ENCODE measurements around the gene UBXN11. TPM values are rescaled to one million over a fixed set of nuclear protein-coding genes. Genes with fewer than 3 reads are reported as not detected.
A peak's percentile ranks its signal among the peaks of the same experiment; 100 is the strongest.
"Not testable (repeated sequence)": the region's sequence is repeated elsewhere in the genome, so short reads cannot be mapped to it uniquely, and the experiment has no call there.

UBXN11 gene
- total RNA-seq, 2 donors from 2014 or later: 13.2 to 18.1 TPM

GRCh38 chr1:26315874-26316850 lies 9.7 kb upstream of the UBXN11 start:
- TF ChIP-seq POLR2A (IDR thresholded peaks at IDR 0.05): no peak
- no peak for TF ChIP-seq POLR2AphosphoS5 (IDR thresholded peaks at IDR 0.05)
- TF ChIP-seq CTCF (IDR thresholded peaks at IDR 0.05): no peak
- no peak overlapping the region for H3K4me3 ChIP-seq
- H3K9me3 ChIP-seq: no peaks in the 10 kb centered on the region
- 83% methylated on average over 8 of the region's 8 CpGs for WGBS
- no peak overlapping the region for H3K27ac ChIP-seq
- H3K27me3 ChIP-seq (replicated peaks; ENCODE audit: insufficient read depth): no peaks in the 10 kb centered on the region
- no peaks in the 10 kb centered on the region for H3K36me3 ChIP-seq
- intact Hi-C loops (cut with DNase I): no loop called here
- no peak for DNase-seq (ENCODE audit: low spot score)
- H3K4me1 ChIP-seq (replicated peaks): no peaks in the 10 kb centered on the region

DNA sequence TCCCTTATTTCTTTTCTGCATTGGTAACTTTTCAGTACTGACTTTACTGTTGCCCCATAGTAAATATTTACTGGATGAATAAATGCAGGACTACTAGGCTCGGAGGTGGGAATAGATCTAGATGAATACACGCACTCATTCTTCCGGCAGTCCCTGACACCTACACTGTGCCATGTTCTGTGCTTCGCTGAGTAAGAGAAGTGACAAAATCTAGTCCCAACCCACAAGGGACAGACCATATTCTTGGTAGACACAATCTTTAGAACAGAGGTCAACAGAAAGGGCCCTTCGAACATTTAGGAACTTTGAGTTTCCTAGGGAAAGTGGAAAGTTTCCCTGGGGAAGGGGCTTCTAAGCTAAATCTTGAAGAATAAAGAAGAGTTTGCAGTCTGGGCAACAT lies 8.1 kb upstream of the UBXN11 start:
- Histone ChIP-seq H3K27me3 (replicated peaks; ENCODE audit: insufficient read depth) (no peaks in the 10 kb centered on the region), H3K36me3 (no peaks in the 10 kb centered on the region), H3K4me1 (replicated peaks) (no peaks in the 10 kb centered on the region), H3K9me3 (no peaks in the 10 kb centered on the region), H3K27ac (no peak overlapping the region), H3K4me3 (no peak overlapping the region)
- 84% methylated on average over 5 of the region's 5 CpGs for WGBS
- TF ChIP-seq POLR2A (IDR thresholded peaks at IDR 0.05) (no peak), POLR2AphosphoS5 (IDR thresholded peaks at IDR 0.05) (no peak), CTCF (IDR thresholded peaks at IDR 0.05) (no peak)
- no peak for DNase-seq (ENCODE audit: low spot score)
- intact Hi-C loops (cut with DNase I): no loop called here

DNA sequence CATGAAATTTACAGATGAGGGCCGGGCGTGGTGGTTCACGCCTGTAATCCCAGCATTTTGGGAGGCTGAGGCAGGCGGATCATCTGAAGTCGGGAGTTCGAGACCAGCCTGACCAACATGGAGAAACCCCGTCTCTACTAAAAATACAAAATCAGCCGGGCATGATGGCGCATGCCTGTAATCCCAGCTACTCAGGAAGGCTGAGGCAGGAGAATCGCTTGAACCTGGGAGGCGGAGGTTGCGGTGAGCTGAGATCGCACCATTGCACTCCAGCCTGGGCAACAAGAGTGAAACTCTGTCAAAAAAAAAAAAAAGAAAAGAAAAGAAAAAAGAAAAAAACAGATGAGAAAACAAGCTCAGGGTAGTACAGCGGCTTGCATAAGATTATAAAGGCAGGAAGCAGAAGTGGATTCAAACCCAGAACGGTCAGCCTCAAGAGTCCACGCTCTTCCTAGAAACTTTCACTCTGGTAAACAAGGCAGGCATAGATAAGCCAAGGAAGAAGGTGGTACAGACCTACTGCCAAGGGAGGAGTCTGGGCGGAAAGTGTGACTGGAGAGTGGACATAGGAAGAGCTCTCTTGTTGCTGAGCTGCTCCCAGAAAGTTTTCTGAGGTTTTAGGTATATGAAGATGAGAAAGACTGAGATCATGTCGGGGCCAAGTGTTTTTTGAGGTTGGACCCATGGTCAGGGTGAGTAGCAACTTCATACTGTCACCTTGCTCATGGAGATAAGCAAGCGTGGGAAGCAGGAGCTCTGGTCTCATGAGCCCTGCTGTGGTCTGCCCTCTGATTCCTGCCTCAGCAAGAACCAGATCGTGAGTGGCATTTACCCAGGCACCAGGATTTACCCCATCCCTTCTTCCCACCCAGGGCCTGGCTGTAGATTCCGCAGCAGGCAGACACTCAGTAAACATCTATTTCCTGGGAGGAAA lies 1.8 kb upstream of the UBXN11 start:
- intact Hi-C loops (cut with DNase I); DNase-seq (ENCODE audit: low spot score): not testable (repeated sequence)
- WGBS: 85% methylated on average over 21 of the region's 21 CpGs

DNA sequence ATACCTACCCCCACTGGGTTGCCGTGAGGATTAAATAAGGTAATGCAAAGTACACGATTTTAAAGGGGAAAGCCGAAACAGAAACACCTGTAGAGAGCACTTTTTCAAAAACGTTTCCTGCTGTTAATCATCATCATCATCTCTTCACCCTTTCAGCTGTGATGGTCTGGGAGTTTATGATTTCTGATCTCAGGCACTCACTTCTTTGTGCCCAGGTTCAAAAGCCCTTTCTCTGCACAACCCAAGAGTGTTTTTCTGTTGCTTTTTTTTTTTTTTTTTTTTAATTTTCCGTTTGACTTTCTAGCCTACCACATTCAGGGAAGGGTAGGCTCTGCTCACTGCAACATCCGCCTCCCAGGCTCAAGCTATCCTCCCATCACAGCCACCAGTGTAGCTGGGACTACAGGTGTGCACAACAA lies 936 bp upstream of the UBXN11 start:
- 39% methylated on average over 6 of the region's 6 CpGs for WGBS
- TF ChIP-seq POLR2AphosphoS5 (IDR thresholded peaks at IDR 0.05): no peak
- no peak for TF ChIP-seq CTCF (IDR thresholded peaks at IDR 0.05)
- H3K9me3 ChIP-seq: no peaks in the 10 kb centered on the region
- intact Hi-C loops (cut with DNase I): no loop called here
- no peaks in the 10 kb centered on the region for H3K36me3 ChIP-seq
- H3K27ac ChIP-seq: no peak overlapping the region
- no peak overlapping the region for H3K4me3 ChIP-seq
- H3K27me3 ChIP-seq (replicated peaks; ENCODE audit: insufficient read depth): no peaks in the 10 kb centered on the region
- no peaks in the 10 kb centered on the region for H3K4me1 ChIP-seq (replicated peaks)
- no peak for DNase-seq (ENCODE audit: low spot score)

More for the DNA sequence above, 1.8 kb upstream of the UBXN11 start:
- H3K4me1 ChIP-seq (replicated peaks); H3K9me3 ChIP-seq; H3K4me3 ChIP-seq; H3K27me3 ChIP-seq (replicated peaks; ENCODE audit: insufficient read depth); H3K27ac ChIP-seq; H3K36me3 ChIP-seq: not testable (repeated sequence)

GRCh38 chr1:26305667-26306289 lies 658 bp downstream of the UBXN11 start:
- TF ChIP-seq POLR2AphosphoS5 (IDR thresholded peaks at IDR 0.05) (no peak), POLR2A (IDR thresholded peaks at IDR 0.05) (no peak), CTCF (IDR thresholded peaks at IDR 0.05) (no peak)
- DNase-seq (ENCODE audit: low spot score): no peak
- no peaks in the 10 kb centered on the region for H3K36me3 ChIP-seq
- peak overlapping the region; percentile 65 to 80 for H3K4me3 ChIP-seq
- H3K27me3 ChIP-seq (replicated peaks; ENCODE audit: insufficient read depth): no peaks in the 10 kb centered on the region
- 13% methylated on average over 8 of the region's 8 CpGs for whole genome bisulfite sequencing
- no peak overlapping the region for H3K27ac ChIP-seq
- intact Hi-C loops (cut with DNase I): no loop called here
- H3K4me1 ChIP-seq (replicated peaks): no peaks in the 10 kb centered on the region
- H3K9me3 ChIP-seq: no peaks in the 10 kb centered on the region
